Natural killer cell (primary cell): ENCODE data around the gene CCDC146. TPM values are rescaled to one million over a fixed set of nuclear protein-coding genes. Genes with fewer than 3 reads are reported as not detected.

Experiments
- ATAC-seq, 3 donors: fragments of 150-1000 bp in 2 of 3; fragments of 200-7000 bp in 1 of 3; cut with Tn5 transposase; 1 replicate in 1 of 3; 2 replicates in 2 of 3; pipeline ENCODE4 v1.10.0; 2021; ENCODE audit warnings: mild to moderate bottlenecking in 2 of 3, moderate library complexity in 2 of 3
- DNase-seq, 2 donors: peaks; one replicate each; pipeline versions ENCODE4 v3.0.0 to v3.0.0-alpha.2; 2013 to 2021; ENCODE audit warnings: mixed read lengths in 1 of 2
- H3K27ac ChIP-seq: one replicate; pipeline ENCODE4 v1.5.1; 2013; ENCODE audit warnings: mild to moderate bottlenecking, low read length
- H3K27me3 ChIP-seq: one replicate; pipeline ENCODE4 v1.6.1; 2013; ENCODE audit warnings: low read length; ENCODE audit not compliant: control insufficient read depth, insufficient read depth
- H3K36me3 ChIP-seq: one replicate; pipeline ENCODE4 v1.6.1; 2013; ENCODE audit warnings: low read length; ENCODE audit not compliant: control insufficient read depth, insufficient read depth
- H3K4me1 ChIP-seq: one replicate; pipeline ENCODE4 v1.6.1; 2013; ENCODE audit warnings: low read length; ENCODE audit not compliant: control insufficient read depth, insufficient read depth
- H3K4me3 ChIP-seq: one replicate; pipeline ENCODE4 v1.5.1; 2013; ENCODE audit warnings: low read length
- H3K9me3 ChIP-seq: one replicate; pipeline ENCODE4 v1.6.1; 2013; ENCODE audit warnings: low read length; ENCODE audit not compliant: control insufficient read depth, insufficient read depth
- H3K27ac Mint-ChIP-seq, 2 donors: one replicate each; pipeline ENCODE4 v1.8.0; 2022; ENCODE audit warnings: mild to moderate bottlenecking in 2 of 2, mixed read lengths in 2 of 2, moderate library complexity in 1 of 2
- H3K27me3 Mint-ChIP-seq, 2 donors: one replicate each; pipeline ENCODE4 v1.8.0; 2022; ENCODE audit warnings: low read depth in 2 of 2, mixed read lengths in 2 of 2
- H3K36me3 Mint-ChIP-seq: one replicate; pipeline ENCODE4 v1.8.0; 2022; ENCODE audit warnings: mixed read lengths
- H3K4me1 Mint-ChIP-seq, 2 donors: one replicate each; pipeline ENCODE4 v1.8.0; 2022; ENCODE audit warnings: mixed read lengths in 2 of 2
- H3K4me3 Mint-ChIP-seq: one replicate; pipeline ENCODE4 v1.8.0; 2022; ENCODE audit warnings: mild to moderate bottlenecking, moderate library complexity, mixed read lengths
- H3K9me3 Mint-ChIP-seq, 2 donors: one replicate each; pipeline ENCODE4 v1.8.0; 2022; ENCODE audit warnings: mixed read lengths in 2 of 2
- WGBS: methylation state at CpG from one replicate; pipeline ENCODE4 v1.1.7; 2013; ENCODE audit warnings: missing lambda C conversion rate; ENCODE audit not compliant: insufficient coverage; 5-methylcytosine and 5-hydroxymethylcytosine counted together
- intact Hi-C: fragments of 100-400 bp; cut with micrococcal nuclease; formaldehyde crosslinking; loops from one replicate; pipeline ENCODE4 v1.14.2; 2022
- total RNA-seq, 4 donors: library from RNA; stranded (reverse); fragments of 120-200 nt in 1 of 4; gene quantifications; one replicate each; pipeline versions ENCODE4 v1.2.3 to v1.2.4, GENCODE V29; 2013 to 2022
- TF ChIP-seq, protein P1 (sequence below): fragments of 200-600 bp; IDR thresholded peaks from one replicate; pipeline ENCODE4 v1.8.0; 2022; ENCODE audit warnings: antibody characterized with exemption

The CCDC146 gene
- total RNA-seq, 3 donors from 2014 or later (not counting 1 experiment from before 2014, with no cell fraction given): 20.1 to 25.6 (median 24.0) TPM

DNA sequence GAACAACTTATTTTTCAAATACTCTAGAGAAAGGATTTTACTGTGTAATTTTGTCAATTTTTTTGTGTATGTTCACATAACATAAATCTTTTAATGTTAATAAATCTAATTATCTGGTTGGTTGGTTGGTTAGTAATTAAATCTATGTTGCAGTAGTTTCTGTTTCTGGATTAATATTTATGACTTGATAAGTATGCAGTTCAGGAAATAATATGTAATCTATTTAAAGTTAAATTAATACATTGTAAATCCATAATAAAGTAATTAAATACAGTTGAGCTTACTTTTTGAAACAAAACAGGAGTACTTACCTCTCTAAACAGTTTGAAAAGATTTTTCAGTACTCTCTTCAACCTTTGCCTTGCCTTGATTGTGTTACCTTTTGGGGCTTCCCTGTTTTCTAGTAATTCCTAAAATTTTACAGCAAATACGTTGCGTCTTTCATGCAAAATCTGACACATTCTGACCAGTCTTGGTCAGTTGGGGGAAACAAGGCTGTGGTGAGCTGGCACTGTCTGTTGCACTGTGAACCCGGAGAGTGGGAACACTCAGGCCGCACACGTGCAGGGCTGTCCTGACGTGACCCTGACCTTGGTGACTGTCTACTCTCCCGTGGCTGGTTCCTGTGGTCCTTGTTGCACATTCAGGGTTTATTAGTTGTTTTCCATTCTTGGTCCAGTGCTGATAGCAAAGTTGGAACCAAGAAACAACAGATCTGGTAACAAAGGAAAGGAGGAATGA, 122.8 kb downstream of the CCDC146 start:
- Histone ChIP-seq H3K36me3 (peaks cover 5% of the 10 kb centered on the region), H3K4me3 (no peak overlapping the region), H3K27ac (no peak overlapping the region), H3K9me3 (no peaks in the 10 kb centered on the region), H3K4me1 (no peaks in the 10 kb centered on the region), H3K27me3 (no peaks in the 10 kb centered on the region)
- H3K4me1 Mint-ChIP-seq: peaks cover 0 to 4% of the 10 kb centered on the region in 2 donors
- H3K27me3 Mint-ChIP-seq: no peaks in the 10 kb centered on the region
- DNase-seq (no peak), ATAC-seq (no peak)
- no peak overlapping the region for H3K27ac Mint-ChIP-seq
- H3K4me3 Mint-ChIP-seq: no peak overlapping the region
- WGBS: 79% methylated on average over 7 of the region's 7 CpGs
- H3K9me3 Mint-ChIP-seq: no peaks in the 10 kb centered on the region
- no peaks in the 10 kb centered on the region for H3K36me3 Mint-ChIP-seq
- intact Hi-C loops: loop anchor here (10.0 kb wide), 1 partner anchor 90 kb away; no protein-coding TSS in a partner anchor
- TF ChIP-seq, protein P1, sequence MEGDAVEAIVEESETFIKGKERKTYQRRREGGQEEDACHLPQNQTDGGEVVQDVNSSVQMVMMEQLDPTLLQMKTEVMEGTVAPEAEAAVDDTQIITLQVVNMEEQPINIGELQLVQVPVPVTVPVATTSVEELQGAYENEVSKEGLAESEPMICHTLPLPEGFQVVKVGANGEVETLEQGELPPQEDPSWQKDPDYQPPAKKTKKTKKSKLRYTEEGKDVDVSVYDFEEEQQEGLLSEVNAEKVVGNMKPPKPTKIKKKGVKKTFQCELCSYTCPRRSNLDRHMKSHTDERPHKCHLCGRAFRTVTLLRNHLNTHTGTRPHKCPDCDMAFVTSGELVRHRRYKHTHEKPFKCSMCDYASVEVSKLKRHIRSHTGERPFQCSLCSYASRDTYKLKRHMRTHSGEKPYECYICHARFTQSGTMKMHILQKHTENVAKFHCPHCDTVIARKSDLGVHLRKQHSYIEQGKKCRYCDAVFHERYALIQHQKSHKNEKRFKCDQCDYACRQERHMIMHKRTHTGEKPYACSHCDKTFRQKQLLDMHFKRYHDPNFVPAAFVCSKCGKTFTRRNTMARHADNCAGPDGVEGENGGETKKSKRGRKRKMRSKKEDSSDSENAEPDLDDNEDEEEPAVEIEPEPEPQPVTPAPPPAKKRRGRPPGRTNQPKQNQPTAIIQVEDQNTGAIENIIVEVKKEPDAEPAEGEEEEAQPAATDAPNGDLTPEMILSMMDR: no peak

DNA sequence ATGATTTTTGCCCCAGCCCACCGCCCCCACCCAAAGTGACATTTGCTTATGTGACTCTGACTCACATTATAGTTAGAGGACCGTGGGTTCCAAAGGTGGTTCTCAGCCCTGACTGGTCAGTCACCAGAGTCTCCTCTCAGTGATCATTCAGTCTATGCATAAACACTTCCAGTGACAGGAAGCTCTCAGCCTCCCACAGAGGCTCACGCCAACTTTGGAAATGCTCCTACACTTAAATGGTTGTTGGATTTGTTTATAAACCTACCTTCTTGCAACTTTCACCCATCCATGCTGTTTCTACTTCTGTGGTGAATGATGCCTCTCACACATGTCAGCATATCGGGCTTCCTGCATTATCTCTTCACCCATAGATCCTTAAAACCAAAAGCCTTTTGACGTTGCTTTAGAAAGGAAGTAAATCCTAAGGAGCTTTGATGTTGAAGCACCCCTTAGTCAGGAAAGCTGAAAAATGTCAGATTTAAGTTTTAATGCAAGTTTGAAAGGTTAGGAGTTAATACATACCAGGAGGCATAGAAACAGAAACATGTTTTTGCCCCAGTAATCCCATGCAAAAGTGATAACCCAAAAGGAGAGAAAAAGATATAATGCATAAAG, 123.7 kb downstream of the CCDC146 start:
- no peak for DNase-seq
- Mint-ChIP-seq H3K36me3 (no peaks in the 10 kb centered on the region), H3K27me3 (no peaks in the 10 kb centered on the region), H3K4me1 (peaks cover 0 to 4% of the 10 kb centered on the region in 2 donors), H3K9me3 (no peaks in the 10 kb centered on the region), H3K27ac (peak overlapping the region in 1 of 2 donors; percentile 27), H3K4me3 (no peak overlapping the region)
- no peaks in the 10 kb centered on the region for H3K27me3 ChIP-seq
- peaks cover 5% of the 10 kb centered on the region for H3K36me3 ChIP-seq
- H3K4me3 ChIP-seq: no peak overlapping the region
- TF ChIP-seq, protein P1: no peak
- ATAC-seq: no peak
- WGBS: 86% methylated on average over 3 of the region's 5 CpGs
- H3K4me1 ChIP-seq: no peaks in the 10 kb centered on the region
- intact Hi-C loops: loop anchor here (10.0 kb wide), 1 partner anchor 89 kb away; no protein-coding TSS in a partner anchor
- H3K9me3 ChIP-seq: no peaks in the 10 kb centered on the region
- no peak overlapping the region for H3K27ac ChIP-seq

DNA sequence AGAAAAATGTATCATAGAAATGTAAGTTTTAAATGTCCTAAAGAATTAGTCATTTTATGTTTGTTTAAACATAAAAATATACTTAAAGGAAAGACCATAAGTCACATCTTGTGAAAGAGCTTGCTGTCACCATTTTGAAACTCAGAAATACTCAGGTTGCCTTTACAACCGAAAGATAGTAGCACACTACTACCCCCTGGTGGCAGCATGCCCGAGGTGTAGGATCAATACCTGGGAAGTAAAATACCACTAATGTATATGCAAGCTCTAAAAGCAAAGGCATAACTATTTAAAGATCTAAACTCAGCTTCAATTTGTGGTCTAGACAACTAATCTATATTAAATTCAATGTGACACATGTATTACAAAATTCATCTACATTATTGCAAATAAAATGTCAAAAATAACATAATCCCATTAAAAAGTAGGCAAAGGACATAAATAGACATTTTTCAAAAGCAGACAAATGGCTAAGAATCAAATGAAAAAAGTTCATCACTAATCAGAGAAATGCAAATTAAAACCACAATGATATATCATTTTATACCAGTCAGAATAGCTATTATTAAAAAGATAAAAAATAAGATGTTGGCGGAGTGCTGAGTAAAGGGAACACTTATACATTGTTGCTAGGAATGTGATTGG, 124.9 kb downstream of the CCDC146 start:
- H3K27me3 ChIP-seq: no peaks in the 10 kb centered on the region
- H3K9me3 ChIP-seq: no peaks in the 10 kb centered on the region
- H3K9me3 Mint-ChIP-seq: no peaks in the 10 kb centered on the region
- no peaks in the 10 kb centered on the region for H3K36me3 ChIP-seq
- H3K27ac Mint-ChIP-seq: no peak overlapping the region
- ATAC-seq (peak; percentile 84 to 99 (median 98)), DNase-seq (peak; percentile 69 to 93)
- no peaks in the 10 kb centered on the region for H3K4me1 ChIP-seq
- peaks cover 0 to 4% of the 10 kb centered on the region in 2 donors for H3K4me1 Mint-ChIP-seq
- H3K27me3 Mint-ChIP-seq: no peaks in the 10 kb centered on the region
- no peak overlapping the region for H3K4me3 Mint-ChIP-seq
- H3K4me3 ChIP-seq: no peak overlapping the region
- 0% methylated on average over 1 of the region's 3 CpGs for WGBS
- no peaks in the 10 kb centered on the region for H3K36me3 Mint-ChIP-seq
- intact Hi-C loops: loop anchor here (10.0 kb wide), 1 partner anchor 87 kb away; no protein-coding TSS in a partner anchor
- H3K27ac ChIP-seq: no peak overlapping the region
- TF ChIP-seq, protein P1: peak; percentile 98
